Nephron progenitor cell (in vitro differentiated cells): ENCODE data around the gene F13A1.

ENCODE experiments used
- DNase-seq: peaks from one replicate; pipeline ENCODE4 v3.0.0; 2021
- H3K27ac Mint-ChIP-seq: 2 replicates; pipeline ENCODE4 v1.8.0; 2021; ENCODE audit warnings: mild to moderate bottlenecking, moderate library complexity, mixed read lengths
- H3K27me3 Mint-ChIP-seq: 2 replicates; pipeline ENCODE4 v1.8.0; 2021; ENCODE audit warnings: mild to moderate bottlenecking, low read depth, mixed read lengths; ENCODE audit not compliant: poor library complexity
- H3K36me3 Mint-ChIP-seq: 2 replicates; pipeline ENCODE4 v1.8.0; 2021; ENCODE audit warnings: low read depth, mixed read lengths
- H3K4me1 Mint-ChIP-seq: 2 replicates; pipeline ENCODE4 v1.8.0; 2021; ENCODE audit warnings: mixed read lengths
- H3K4me3 Mint-ChIP-seq: 2 replicates; pipeline ENCODE4 v1.8.0; 2021; ENCODE audit warnings: mild to moderate bottlenecking, moderate library complexity, mixed read lengths
- H3K9me3 Mint-ChIP-seq: 2 replicates; pipeline ENCODE4 v1.8.0; 2021; ENCODE audit warnings: mild to moderate bottlenecking, moderate library complexity, mixed read lengths
- TF ChIP-seq, protein P1 (sequence below): fragments of 200-600 bp; sonication (generic); IDR thresholded peaks from 2 replicates; pipeline ENCODE4 v1.5.0; 2021; ENCODE audit warnings: antibody characterized with exemption

The F13A1 gene

DNA sequence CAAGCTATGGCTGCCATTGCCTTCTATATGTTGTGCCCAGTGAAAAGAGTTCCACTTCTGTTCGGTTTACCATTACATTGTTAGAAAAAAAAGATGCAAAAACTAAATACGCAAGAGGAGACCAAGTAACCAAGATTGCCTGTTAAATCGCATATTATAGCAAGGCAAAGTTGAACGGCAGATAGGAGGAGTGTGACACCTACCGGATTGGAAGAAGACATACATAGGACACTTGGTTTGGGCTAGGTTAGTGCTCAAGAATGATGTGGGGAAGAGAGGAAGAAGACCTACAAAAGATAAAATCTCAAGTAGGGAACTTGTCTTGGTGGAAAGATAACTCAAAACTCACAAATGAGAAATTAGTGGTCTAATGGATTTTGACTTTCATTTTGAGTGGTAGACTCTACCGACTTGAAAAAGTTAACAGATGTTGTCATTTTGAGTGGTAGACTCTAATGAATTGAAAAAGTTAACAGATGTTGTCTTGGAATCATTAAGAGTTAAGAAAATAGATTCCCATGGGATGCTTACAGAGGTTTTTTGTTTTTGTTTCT, 95.5 kb downstream of the F13A1 start:
- DNase-seq: no peak
- no peak overlapping the region for H3K4me3 Mint-ChIP-seq
- no peaks in the 10 kb centered on the region for H3K36me3 Mint-ChIP-seq
- H3K27me3 Mint-ChIP-seq: peaks cover 13% of the 10 kb centered on the region
- peaks cover 4% of the 10 kb centered on the region for H3K9me3 Mint-ChIP-seq
- H3K27ac Mint-ChIP-seq: no peak overlapping the region
- H3K4me1 Mint-ChIP-seq: peaks cover 5% of the 10 kb centered on the region
- TF ChIP-seq, protein P1, sequence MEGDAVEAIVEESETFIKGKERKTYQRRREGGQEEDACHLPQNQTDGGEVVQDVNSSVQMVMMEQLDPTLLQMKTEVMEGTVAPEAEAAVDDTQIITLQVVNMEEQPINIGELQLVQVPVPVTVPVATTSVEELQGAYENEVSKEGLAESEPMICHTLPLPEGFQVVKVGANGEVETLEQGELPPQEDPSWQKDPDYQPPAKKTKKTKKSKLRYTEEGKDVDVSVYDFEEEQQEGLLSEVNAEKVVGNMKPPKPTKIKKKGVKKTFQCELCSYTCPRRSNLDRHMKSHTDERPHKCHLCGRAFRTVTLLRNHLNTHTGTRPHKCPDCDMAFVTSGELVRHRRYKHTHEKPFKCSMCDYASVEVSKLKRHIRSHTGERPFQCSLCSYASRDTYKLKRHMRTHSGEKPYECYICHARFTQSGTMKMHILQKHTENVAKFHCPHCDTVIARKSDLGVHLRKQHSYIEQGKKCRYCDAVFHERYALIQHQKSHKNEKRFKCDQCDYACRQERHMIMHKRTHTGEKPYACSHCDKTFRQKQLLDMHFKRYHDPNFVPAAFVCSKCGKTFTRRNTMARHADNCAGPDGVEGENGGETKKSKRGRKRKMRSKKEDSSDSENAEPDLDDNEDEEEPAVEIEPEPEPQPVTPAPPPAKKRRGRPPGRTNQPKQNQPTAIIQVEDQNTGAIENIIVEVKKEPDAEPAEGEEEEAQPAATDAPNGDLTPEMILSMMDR: no peak

DNA sequence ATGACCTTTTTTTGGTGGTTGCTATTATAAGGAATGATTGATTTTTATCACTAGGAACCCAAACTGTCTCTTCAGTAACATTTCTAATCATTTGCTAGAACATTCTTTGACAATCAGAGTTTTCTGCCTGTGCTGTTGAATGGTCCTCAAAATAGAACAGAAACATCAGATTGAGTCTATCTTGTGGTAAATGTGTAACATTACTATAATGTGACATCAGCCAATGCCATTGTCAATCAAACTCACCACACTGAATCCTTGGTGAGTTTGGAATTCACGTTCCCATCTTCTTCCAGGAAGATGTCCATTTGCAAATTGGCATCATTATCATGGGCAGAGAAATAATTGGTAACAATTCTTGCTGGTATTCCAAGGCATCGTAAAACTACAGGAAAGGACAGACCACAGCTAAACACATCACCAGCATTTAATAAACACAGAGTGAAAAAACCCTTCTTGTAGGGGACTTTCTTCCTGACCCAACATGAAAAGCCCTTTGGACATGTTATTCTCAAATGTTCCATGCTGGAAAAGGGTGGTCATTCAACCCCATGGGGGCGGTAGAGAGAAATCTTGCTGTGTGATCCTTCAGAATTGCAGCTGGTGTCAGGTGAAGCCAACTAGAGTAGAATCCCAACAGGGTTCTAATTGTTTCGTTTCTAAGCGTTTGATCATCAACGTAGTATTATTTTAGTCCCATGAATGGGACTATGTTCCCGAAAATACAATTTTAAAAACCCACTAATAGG, 98.5 kb downstream of the F13A1 start:
- Mint-ChIP-seq H3K27ac (no peak overlapping the region), H3K9me3 (peaks cover 5% of the 10 kb centered on the region), H3K36me3 (no peaks in the 10 kb centered on the region), H3K4me1 (peaks cover 16% of the 10 kb centered on the region), H3K4me3 (no peak overlapping the region), H3K27me3 (peaks cover 13% of the 10 kb centered on the region)
- TF ChIP-seq, protein P1: peak; percentile 49
- DNase-seq: peak; percentile 30

DNA sequence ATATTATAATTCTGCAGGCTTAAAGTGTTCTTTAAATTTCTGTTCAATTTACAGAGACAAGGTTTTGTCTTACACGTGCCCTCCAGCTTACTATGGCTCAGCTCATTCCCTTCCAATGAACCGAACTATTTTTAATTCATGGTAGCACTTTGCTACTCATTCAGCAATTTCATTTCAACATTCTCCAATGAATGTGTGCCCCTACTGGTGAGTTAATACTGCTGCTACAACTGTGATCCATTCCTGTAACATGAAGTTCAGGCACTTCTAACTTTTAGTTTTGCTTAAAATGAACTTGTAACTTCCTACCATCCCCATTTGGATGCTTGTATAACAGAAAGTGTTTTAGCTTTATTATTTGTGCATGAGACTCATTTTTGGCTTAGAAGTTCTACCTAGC, 99.7 kb downstream of the F13A1 start:
- Mint-ChIP-seq H3K4me1 (peaks cover 16% of the 10 kb centered on the region), H3K4me3 (no peak overlapping the region), H3K36me3 (no peaks in the 10 kb centered on the region), H3K9me3 (peaks cover 5% of the 10 kb centered on the region), H3K27ac (no peak overlapping the region), H3K27me3 (peaks cover 13% of the 10 kb centered on the region)
- TF ChIP-seq, protein P1: peak; percentile 26
- DNase-seq: no peak

DNA sequence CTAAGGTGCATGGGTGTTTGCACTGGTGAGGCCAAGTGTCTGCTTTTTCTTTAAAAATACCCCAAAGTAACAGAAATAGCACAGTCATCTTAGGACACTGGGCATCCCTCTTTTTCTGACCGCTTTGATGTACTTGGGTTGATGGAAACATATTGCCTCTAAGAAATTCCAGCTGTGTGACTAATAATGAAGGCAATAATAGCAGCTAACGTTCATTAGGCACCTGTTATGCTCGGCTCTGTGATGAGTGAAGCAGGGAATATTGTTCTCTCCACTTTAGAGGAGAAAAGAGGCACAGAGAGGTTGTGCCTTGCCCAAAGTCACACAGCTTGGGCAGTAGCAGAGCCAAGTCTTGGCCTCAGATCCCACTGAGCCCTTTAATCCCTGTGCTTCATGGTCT, 100.7 kb downstream of the F13A1 start:
- Mint-ChIP-seq H3K9me3 (peaks cover 5% of the 10 kb centered on the region), H3K27me3 (peaks cover 9% of the 10 kb centered on the region), H3K27ac (no peak overlapping the region), H3K36me3 (no peaks in the 10 kb centered on the region), H3K4me3 (no peak overlapping the region), H3K4me1 (peaks cover 16% of the 10 kb centered on the region)
- TF ChIP-seq, protein P1: no peak
- no peak for DNase-seq

DNA sequence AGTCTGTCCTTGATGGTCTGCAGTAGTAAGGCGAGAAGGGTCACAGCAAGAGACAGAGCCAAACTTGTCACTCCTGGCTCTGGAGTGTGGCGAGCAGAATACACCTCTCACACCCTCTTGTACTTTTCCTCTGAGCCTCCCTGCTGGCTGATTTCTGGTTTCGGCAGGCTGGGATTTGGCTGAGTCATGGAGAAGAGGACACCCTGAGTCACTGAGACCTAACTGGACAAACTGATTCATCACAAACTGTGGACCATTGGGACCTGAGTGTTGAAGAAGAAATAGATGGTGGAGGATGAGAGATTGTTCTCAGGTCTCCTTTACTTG, 101.7 kb downstream of the F13A1 start:
- peak overlapping the region; percentile 81 for H3K27ac Mint-ChIP-seq
- no peaks in the 10 kb centered on the region for H3K36me3 Mint-ChIP-seq
- H3K27me3 Mint-ChIP-seq: peaks cover 7% of the 10 kb centered on the region
- no peak overlapping the region for H3K4me3 Mint-ChIP-seq
- TF ChIP-seq, protein P1: no peak
- H3K9me3 Mint-ChIP-seq: peaks cover 7% of the 10 kb centered on the region
- H3K4me1 Mint-ChIP-seq: peaks cover 16% of the 10 kb centered on the region
- DNase-seq: no peak
